ENCODE measurements around the gene KRTAP10-3. TPM values are rescaled to one million over a fixed set of nuclear protein-coding genes. Genes with fewer than 3 reads are reported as not detected.

KRTAP10-3 gene
- total RNA-seq, 1 donor from 2014 or later: not detected

- DNase-seq (peak; percentile 48), ATAC-seq (no peak)
- TF ChIP-seq CTCF (IDR thresholded peaks at IDR 0.05): no peak
- H3K36me3 ChIP-seq: no peaks in the 10 kb centered on the region
- no peak overlapping the region for H3K4me3 ChIP-seq
- H3K9me3 ChIP-seq: no peaks in the 10 kb centered on the region
- H3K27ac ChIP-seq: no peak overlapping the region
- H3K4me1 ChIP-seq: no peaks in the 10 kb centered on the region
- intact Hi-C loops (cut with DNase I): no loop called here
- H3K27me3 ChIP-seq: no peaks in the 10 kb centered on the region
Observed at GRCh38 chr21:44529503-44530125, 29.0 kb downstream of the KRTAP10-3 start.

DNA sequence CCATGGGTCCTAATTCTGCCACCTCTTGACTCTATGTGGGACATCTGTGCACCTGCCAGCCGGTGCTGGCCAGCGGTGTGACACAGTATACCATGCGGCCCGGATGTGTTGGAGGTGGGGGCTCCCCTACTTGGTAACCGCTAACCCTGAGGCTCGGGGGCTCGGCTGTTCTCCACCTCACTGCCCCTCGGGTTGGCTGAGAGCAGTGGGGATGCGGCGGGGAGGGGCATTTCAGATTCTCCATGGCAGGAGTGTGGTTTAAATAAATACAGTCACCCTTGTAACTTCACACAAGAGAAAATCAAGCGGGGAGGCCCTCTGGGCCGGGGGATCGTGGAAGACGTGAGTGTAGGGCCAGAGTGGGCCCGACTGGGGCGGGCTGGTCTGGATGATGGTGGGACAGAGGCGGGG lies 29.6 kb downstream of the KRTAP10-3 start:
- TF ChIP-seq CTCF (IDR thresholded peaks at IDR 0.05): no peak
- intact Hi-C loops (cut with DNase I): no loop called here
- no peak for DNase-seq
- ATAC-seq: no peak
- no peaks in the 10 kb centered on the region for H3K4me1 ChIP-seq
- no peak overlapping the region for H3K4me3 ChIP-seq
- no peaks in the 10 kb centered on the region for H3K9me3 ChIP-seq
- H3K27me3 ChIP-seq: no peaks in the 10 kb centered on the region
- no peaks in the 10 kb centered on the region for H3K36me3 ChIP-seq
- H3K27ac ChIP-seq: no peak overlapping the region

DNA sequence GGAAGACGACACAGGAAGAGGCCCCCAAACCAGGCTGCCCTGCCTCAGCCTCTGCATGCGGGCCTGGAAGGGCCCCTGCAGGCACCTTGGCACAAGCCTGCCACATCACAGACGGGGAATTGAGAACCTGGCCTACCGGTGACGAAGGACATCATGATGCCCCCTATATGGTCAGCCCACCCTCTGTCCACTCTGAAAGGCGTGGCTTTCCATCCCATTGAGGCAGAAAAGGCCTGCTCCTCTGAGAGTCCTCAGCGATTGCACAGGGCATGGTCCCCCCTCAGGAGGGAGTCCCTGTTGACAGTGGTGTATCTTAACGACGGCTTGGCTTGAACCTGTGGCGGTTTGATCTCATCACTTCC lies 30.0 kb downstream of the KRTAP10-3 start:
- TF ChIP-seq CTCF (IDR thresholded peaks at IDR 0.05): no peak
- Histone ChIP-seq H3K4me3 (no peak overlapping the region), H3K36me3 (no peaks in the 10 kb centered on the region), H3K9me3 (no peaks in the 10 kb centered on the region), H3K4me1 (no peaks in the 10 kb centered on the region), H3K27ac (no peak overlapping the region), H3K27me3 (no peaks in the 10 kb centered on the region)
- ATAC-seq (no peak), DNase-seq (no peak)
- intact Hi-C loops (cut with DNase I): no loop called here

DNA sequence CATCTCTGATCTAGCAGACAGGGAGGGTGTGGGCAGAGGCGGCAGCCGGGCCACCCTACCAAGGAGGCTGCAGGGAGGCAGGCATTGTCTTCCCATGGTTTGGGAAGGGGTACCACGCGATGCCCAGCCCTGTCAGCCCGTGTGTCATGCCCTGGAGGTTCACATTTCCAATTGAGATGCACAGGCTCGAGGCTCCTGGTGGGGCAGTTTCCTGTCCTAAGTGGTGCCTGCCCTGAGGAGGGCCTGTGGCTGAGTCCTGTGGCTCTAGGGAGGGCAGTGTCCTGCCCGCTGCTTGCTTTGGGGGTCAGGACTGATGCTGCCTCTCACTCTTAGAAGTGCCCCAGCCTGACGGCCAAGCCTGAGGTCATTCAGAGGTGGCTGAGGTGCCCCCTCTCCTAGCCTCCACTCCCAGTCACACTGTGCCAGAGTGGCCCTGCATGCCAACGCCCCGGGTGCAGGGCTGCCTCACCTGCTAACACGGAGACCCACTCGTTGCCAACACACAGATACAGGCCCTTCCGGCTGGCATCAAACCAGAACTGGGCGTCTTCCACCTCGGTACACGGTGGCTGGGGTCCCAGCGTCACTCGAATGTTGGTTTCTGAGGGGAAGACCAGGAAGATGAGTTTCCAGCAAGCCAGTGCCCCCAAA lies 30.5 kb downstream of the KRTAP10-3 start:
- Histone ChIP-seq H3K9me3 (no peaks in the 10 kb centered on the region), H3K4me3 (no peak overlapping the region), H3K36me3 (no peaks in the 10 kb centered on the region), H3K27ac (no peak overlapping the region), H3K27me3 (no peaks in the 10 kb centered on the region), H3K4me1 (no peaks in the 10 kb centered on the region)
- peak; percentile 54 for DNase-seq
- intact Hi-C loops (cut with DNase I): no loop called here
- no peak for ATAC-seq
- no peak for TF ChIP-seq CTCF (IDR thresholded peaks at IDR 0.05)

- Histone ChIP-seq H3K27ac (no peak overlapping the region), H3K9me3 (no peaks in the 10 kb centered on the region), H3K4me1 (no peaks in the 10 kb centered on the region), H3K36me3 (no peaks in the 10 kb centered on the region), H3K27me3 (no peaks in the 10 kb centered on the region), H3K4me3 (no peak overlapping the region)
- ATAC-seq: no peak
- TF ChIP-seq CTCF (IDR thresholded peaks at IDR 0.05): no peak
- DNase-seq: peak; percentile 39
- intact Hi-C loops (cut with DNase I): no loop called here
Observed at GRCh38 chr21:44527156-44527982, 31.2 kb downstream of the KRTAP10-3 start.

Data from upper lobe of right lung (tissue), 1 donor.